Esophagus (tissue), 2 donors: ENCODE measurements around the gene OR6B1. TPM values are rescaled to one million over a fixed set of nuclear protein-coding genes. Genes with fewer than 3 reads are reported as not detected.

Experiments used
- H3K27ac ChIP-seq, 2 donors: one replicate each; pipeline ENCODE4 v1.5.1; 2013; ENCODE audit warnings: low read depth in 2 of 2, mild to moderate bottlenecking in 2 of 2, inconsistent platforms in 1 of 2, low read length in 1 of 2, moderate library complexity in 1 of 2
- H3K27me3 ChIP-seq, 2 donors: one replicate each; pipeline ENCODE4 v1.6.1; 2013; ENCODE audit warnings: low read length in 2 of 2, control low read depth in 1 of 2, mild to moderate bottlenecking in 1 of 2; ENCODE audit not compliant: insufficient read depth in 2 of 2, control insufficient read depth in 1 of 2
- H3K36me3 ChIP-seq, 2 donors: one replicate each; pipeline ENCODE4 v1.6.1; 2013; ENCODE audit warnings: low read length in 1 of 2; ENCODE audit not compliant: control insufficient read depth in 2 of 2, insufficient read depth in 2 of 2
- H3K4me1 ChIP-seq, 2 donors: one replicate each; pipeline ENCODE4 v1.6.1; 2013; ENCODE audit warnings: low read length in 1 of 2; ENCODE audit not compliant: control insufficient read depth in 2 of 2, insufficient read depth in 2 of 2
- H3K4me3 ChIP-seq, 2 donors: one replicate each; pipeline ENCODE4 v1.5.1; 2013; ENCODE audit warnings: low read length in 2 of 2, mild to moderate bottlenecking in 2 of 2, low read depth in 1 of 2, moderate library complexity in 1 of 2
- H3K9me3 ChIP-seq, 2 donors: one replicate each; pipeline ENCODE4 v1.6.1; 2013; ENCODE audit warnings: mild to moderate bottlenecking in 2 of 2, low read depth in 1 of 2, low read length in 1 of 2, moderate library complexity in 1 of 2; ENCODE audit not compliant: control insufficient read depth in 2 of 2, insufficient read depth in 1 of 2
- WGBS, 2 donors: extraction: QIAGEN DNeasy Blood & Tissue Kit; methylation state at CpG; one replicate each; pipeline ENCODE4 v1.1.7; 2013; 5-methylcytosine and 5-hydroxymethylcytosine counted together
- polyA plus RNA-seq, 2 donors: library from polyadenylated mRNA; stranded (reverse); fragments of 200-250 nt; gene quantifications; one replicate each; pipeline ENCODE4 v1.2.3, GENCODE V29; 2013
- donor health status: healthy with polysubstance abuse.
- donor health status: Bipolar disorder and iron deficiency.

Gene OR6B1
- polyA plus RNA-seq, 2 donors, result not detected

- H3K4me1 ChIP-seq, result no peaks in the 10 kb centered on the region
- no peaks in the 10 kb centered on the region for H3K36me3 ChIP-seq
- WGBS, 2 donors, result 41 to 51% methylated on average over 3 of the region's 3 CpGs
- H3K4me3 ChIP-seq, result no peak overlapping the region
- no peak overlapping the region for H3K27ac ChIP-seq
- H3K27me3 ChIP-seq, result no peaks in the 10 kb centered on the region
- no peaks in the 10 kb centered on the region for H3K9me3 ChIP-seq
Measured at GRCh38 chr7:144020340-144020739, 20.2 kb downstream of the OR6B1 start.

- no peak overlapping the region for H3K4me3 ChIP-seq
- no peaks in the 10 kb centered on the region for H3K9me3 ChIP-seq
- no peak overlapping the region for H3K27ac ChIP-seq
- no peaks in the 10 kb centered on the region for H3K4me1 ChIP-seq
- no peaks in the 10 kb centered on the region for H3K36me3 ChIP-seq
- H3K27me3 ChIP-seq, result no peaks in the 10 kb centered on the region
Measured at GRCh38 chr7:144022169-144022568, 22.0 kb downstream of the OR6B1 start.

- WGBS, 2 donors, result 65 to 74% methylated on average over 4 of the region's 4 CpGs
Measured at GRCh38 chr7:144023171-144023827, 23.2 kb downstream of the OR6B1 start.

GRCh38 chr7:144024213-144024612 is 24.1 kb downstream of the OR6B1 start:
- 76 to 79% methylated on average over 3 of the region's 3 CpGs for WGBS, 2 donors
- Histone ChIP-seq H3K27me3 (no peaks in the 10 kb centered on the region), H3K4me1 (no peaks in the 10 kb centered on the region), H3K36me3 (no peaks in the 10 kb centered on the region), H3K4me3 (no peak overlapping the region), H3K27ac (no peak overlapping the region), H3K9me3 (no peaks in the 10 kb centered on the region)

More at GRCh38 chr7:144023171-144023827, 23.2 kb downstream of the OR6B1 start:
- H3K27me3 ChIP-seq, result no peaks in the 10 kb centered on the region
- no peaks in the 10 kb centered on the region for H3K36me3 ChIP-seq
- H3K4me3 ChIP-seq, result no peak overlapping the region
- no peak overlapping the region for H3K27ac ChIP-seq
- H3K9me3 ChIP-seq, result no peaks in the 10 kb centered on the region
- no peaks in the 10 kb centered on the region for H3K4me1 ChIP-seq

GRCh38 chr7:144026203-144026883 is 26.2 kb downstream of the OR6B1 start:
- Histone ChIP-seq H3K9me3 (no peaks in the 10 kb centered on the region), H3K4me1 (no peaks in the 10 kb centered on the region), H3K27ac (no peak overlapping the region), H3K4me3 (no peak overlapping the region), H3K36me3 (no peaks in the 10 kb centered on the region), H3K27me3 (no peaks in the 10 kb centered on the region)
- WGBS, 2 donors, result 56 to 59% methylated on average over 4 of the region's 4 CpGs

GRCh38 chr7:144027070-144027469 is 26.9 kb downstream of the OR6B1 start:
- H3K27me3 ChIP-seq, result no peaks in the 10 kb centered on the region
- H3K4me1 ChIP-seq, result no peaks in the 10 kb centered on the region
- H3K27ac ChIP-seq, result no peak overlapping the region
- no peaks in the 10 kb centered on the region for H3K36me3 ChIP-seq
- H3K4me3 ChIP-seq, result no peak overlapping the region
- H3K9me3 ChIP-seq, result no peaks in the 10 kb centered on the region
- 10 to 16% methylated on average over 3 of the region's 3 CpGs for WGBS, 2 donors

- Histone ChIP-seq H3K27ac (no peak overlapping the region), H3K4me3 (no peak overlapping the region), H3K36me3 (no peaks in the 10 kb centered on the region), H3K27me3 (no peaks in the 10 kb centered on the region), H3K4me1 (no peaks in the 10 kb centered on the region), H3K9me3 (no peaks in the 10 kb centered on the region)
- WGBS, 2 donors, result 28 to 60% methylated on average over 1 of the region's 1 CpG
Measured at GRCh38 chr7:144027974-144028373, 27.9 kb downstream of the OR6B1 start.

- no peaks in the 10 kb centered on the region for H3K4me1 ChIP-seq
- WGBS, 2 donors, result 87 to 90% methylated on average over 3 of the region's 3 CpGs
Measured at GRCh38 chr7:144028547-144028946, 28.4 kb downstream of the OR6B1 start.

DNA sequence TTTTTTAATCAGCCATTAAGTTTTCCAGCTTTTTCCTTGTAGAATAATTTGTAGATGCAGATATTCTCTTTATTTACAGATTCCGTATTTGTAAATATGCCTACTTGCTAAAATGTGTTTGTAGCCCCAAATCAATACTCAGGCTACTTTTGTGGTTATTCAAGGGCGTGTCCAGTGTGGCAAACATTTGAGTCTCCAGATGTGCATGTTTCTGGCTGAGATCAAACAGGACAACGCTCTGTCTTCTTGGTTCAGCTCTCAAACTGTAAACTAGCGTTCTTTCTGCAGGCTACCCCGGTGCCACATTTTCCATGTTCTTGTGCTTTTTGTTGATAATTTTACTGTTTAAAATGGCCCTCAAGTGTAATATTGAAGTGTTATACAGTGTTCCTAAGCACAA is 32.4 kb downstream of the OR6B1 start:
- Histone ChIP-seq H3K27me3 (no peaks in the 10 kb centered on the region), H3K9me3 (no peaks in the 10 kb centered on the region), H3K4me1 (no peaks in the 10 kb centered on the region), H3K36me3 (no peaks in the 10 kb centered on the region), H3K4me3 (no peak overlapping the region), H3K27ac (no peak overlapping the region)
- 66 to 80% methylated on average over 5 of the region's 5 CpGs for WGBS, 2 donors

More at GRCh38 chr7:144028547-144028946, 28.4 kb downstream of the OR6B1 start:
- Histone ChIP-seq H3K27me3 (no peaks in the 10 kb centered on the region), H3K9me3 (no peaks in the 10 kb centered on the region), H3K36me3 (no peaks in the 10 kb centered on the region), H3K4me3 (no peak overlapping the region), H3K27ac (no peak overlapping the region)
